Activated T-cell treated with anti-CD3 and anti-CD28 coated beads, Interleukin-2, amount 50 U/mL, for 1 hour (primary cell): ENCODE measurements around the gene CLN6.

ENCODE experiments used
- DNase-seq: peaks from one replicate; pipeline ENCODE4 v3.0.0-alpha.2; 2020

Gene CLN6

GRCh38 chr15:68229386-68230156 is at the start of gene CLN6:
Gene CLN6, minus strand, starts transcription at chr15:68229728. Its CDS starts 144 bp downstream, at chr15:68229584.
- peak; percentile 89 for DNase-seq

GRCh38 chr15:68278595-68279405 is 49.3 kb upstream of the CLN6 start:
- no peak for DNase-seq

- no peak for DNase-seq
Measured at GRCh38 chr15:68278345-68278594, 48.7 kb upstream of the CLN6 start.

- DNase-seq = peak; percentile 90
Measured at GRCh38 chr15:68277603-68278344, 48.2 kb upstream of the CLN6 start, which contains the start of gene FEM1B. Gene FEM1B, plus strand, starts transcription at chr15:68277745. Its CDS starts 673 bp downstream, at chr15:68278418.

- DNase-seq = no peak
Measured at GRCh38 chr15:68277131-68277602, 47.6 kb upstream of the CLN6 start.

- no peak for DNase-seq
Measured at GRCh38 chr15:68276668-68277067, 47.1 kb upstream of the CLN6 start.

- no peak for DNase-seq
Measured at GRCh38 chr15:68275165-68275746, 45.7 kb upstream of the CLN6 start.

GRCh38 chr15:68274201-68274848 is 44.8 kb upstream of the CLN6 start:
- no peak for DNase-seq

GRCh38 chr15:68272721-68273271 is 43.3 kb upstream of the CLN6 start:
- no peak for DNase-seq

- no peak for DNase-seq
Measured at GRCh38 chr15:68271854-68272471, 42.4 kb upstream of the CLN6 start.

GRCh38 chr15:68268405-68268804 is 38.9 kb upstream of the CLN6 start:
- no peak for DNase-seq

- DNase-seq = no peak
Measured at GRCh38 chr15:68265674-68266073, 36.1 kb upstream of the CLN6 start.

GRCh38 chr15:68265081-68265480 is 35.6 kb upstream of the CLN6 start:
- no peak for DNase-seq

- DNase-seq = no peak
Measured at GRCh38 chr15:68264282-68264681, 34.8 kb upstream of the CLN6 start.

- DNase-seq = no peak
Measured at GRCh38 chr15:68262514-68263356, 33.2 kb upstream of the CLN6 start.

- DNase-seq = no peak
Measured at GRCh38 chr15:68261980-68262379, 32.5 kb upstream of the CLN6 start.

GRCh38 chr15:68261241-68261640 is 31.7 kb upstream of the CLN6 start:
- no peak for DNase-seq

GRCh38 chr15:68259883-68260282 is 30.4 kb upstream of the CLN6 start:
- DNase-seq = no peak

- no peak for DNase-seq
Measured at GRCh38 chr15:68258692-68259091, 29.2 kb upstream of the CLN6 start.

GRCh38 chr15:68256675-68257450 is 27.3 kb upstream of the CLN6 start:
- DNase-seq = peak; percentile 74
